ENCODE data around the gene TMEM181.
"Not testable (repeated sequence)": the region's sequence is repeated elsewhere in the genome, so short reads cannot be mapped to it uniquely, and the experiment has no call there.

- not testable (repeated sequence) for TF ChIP-seq GABPA (IDR thresholded peaks at IDR 0.05 in 1 of 2, conservative IDR thresholded peaks at IDR 0.05 in 1 of 2); TAF1 (conservative IDR thresholded peaks at IDR 0.05); RAD21 (IDR thresholded peaks at IDR 0.05); CTCF (IDR thresholded peaks at IDR 0.05; ENCODE audit: low read depth, low read length, missing input control); MAX (IDR thresholded peaks at IDR 0.05); YY1 (IDR thresholded peaks at IDR 0.05); SP1 (IDR thresholded peaks at IDR 0.05); REST (IDR thresholded peaks at IDR 0.05); ZBTB33 (IDR thresholded peaks at IDR 0.05); JUND (IDR thresholded peaks at IDR 0.05); ATF3 (IDR thresholded peaks at IDR 0.05); FOXA1 (IDR thresholded peaks at IDR 0.05)
These were observed 112.2 kb downstream of the TMEM181 start for GRCh38 chr6:158672119-158672518.

Data from liver (tissue), 3 donors.